HepG2 (cell line): Measurements from ENCODE around the gene MYORG. TPM values are rescaled to one million over a fixed set of nuclear protein-coding genes. Genes with fewer than 3 reads are reported as not detected.

Experiments used
- BORCS8-MEF2B ChIP-seq: sonication (generic); formaldehyde crosslinking; IDR thresholded peaks from 2 replicates; pipeline ENCODE4 v1.8.0; 2022; ENCODE audit warnings: mild to moderate bottlenecking, missing genetic modification reagents
- ERF ChIP-seq: IDR thresholded peaks from 2 replicates; pipeline ENCODE4 v1.6.1; 2018; ENCODE audit warnings: missing biosample characterization, missing genetic modification reagents
- ETV5 ChIP-seq: IDR thresholded peaks from 2 replicates; pipeline ENCODE4 v1.6.1; 2018; ENCODE audit warnings: missing biosample characterization, missing genetic modification reagents, inconsistent platforms, borderline replicate concordance
- KAT7 ChIP-seq: IDR thresholded peaks from 2 replicates; pipeline ENCODE4 v1.6.1; 2018; ENCODE audit warnings: borderline replicate concordance, missing compliant biosample characterization
- KMT2B ChIP-seq: IDR thresholded peaks from 2 replicates; pipeline ENCODE4 v1.6.1; 2016; ENCODE audit warnings: missing genetic modification reagents, missing compliant biosample characterization
- NR2C2 ChIP-seq: sonication (generic); formaldehyde crosslinking; IDR thresholded peaks from 2 replicates; pipeline ENCODE4 v1.4.0; 2020; ENCODE audit warnings: missing genetic modification reagents, mild to moderate bottlenecking, moderate library complexity, borderline replicate concordance
- PHF8 ChIP-seq: sonication (generic); formaldehyde crosslinking; IDR thresholded peaks from 2 replicates; pipeline ENCODE4 v1.5.0; 2020; ENCODE audit warnings: missing genetic modification reagents
- PRMT3 ChIP-seq: sonication (generic); formaldehyde crosslinking; IDR thresholded peaks from 2 replicates; pipeline ENCODE4 v1.8.1; 2022; ENCODE audit warnings: low read depth, mild to moderate bottlenecking, moderate library complexity, missing genetic modification reagents, borderline replicate concordance
- RAD21 ChIP-seq: fragments of 450-650 bp; formaldehyde crosslinking; IDR thresholded peaks from 2 replicates; pipeline ENCODE4 v1.5.0; 2020; ENCODE audit warnings: mild to moderate bottlenecking
- SMAD3 ChIP-seq: sonication (generic); formaldehyde crosslinking; IDR thresholded peaks from 2 replicates; pipeline ENCODE4 v1.4.0; 2020; ENCODE audit warnings: missing genetic modification reagents
- TEAD3 ChIP-seq: optimal IDR thresholded peaks from 2 replicates; pipeline ENCODE3; 2016; ENCODE audit warnings: borderline replicate concordance
- XRCC5 ChIP-seq: fragments of 200-400 bp; formaldehyde crosslinking; optimal IDR thresholded peaks from 2 replicates; pipeline ENCODE3; 2017; ENCODE audit warnings: mild to moderate bottlenecking, low read length
- ZMYM4 ChIP-seq: sonication (generic); formaldehyde crosslinking; IDR thresholded peaks from 2 replicates; pipeline ENCODE4 v1.8.1; 2023; ENCODE audit warnings: mild to moderate bottlenecking, missing genetic modification reagents
- ZNF318 ChIP-seq: sonication (generic); formaldehyde crosslinking; IDR thresholded peaks from 2 replicates; pipeline ENCODE4 v1.4.0; 2020; ENCODE audit warnings: mild to moderate bottlenecking, missing genetic modification reagents
- ZNF34 ChIP-seq: sonication (generic); formaldehyde crosslinking; IDR thresholded peaks from 2 replicates; pipeline ENCODE4 v1.4.0; 2020; ENCODE audit warnings: mild to moderate bottlenecking, missing genetic modification reagents, borderline replicate concordance
- ZNF761 ChIP-seq: sonication (generic); formaldehyde crosslinking; conservative IDR thresholded peaks from 2 replicates; pipeline ENCODE4 v1.4.0; 2020; ENCODE audit warnings: mild to moderate bottlenecking, missing genetic modification reagents
- polyA plus RNA-seq, 8 experiments: library from polyadenylated mRNA; depleted of rRNA in 3 of 8; stranded (reverse) in 7 of 8; unstranded in 1 of 8; fragments of >200 nt; fragmentation: Illumina TruSeq in 4 of 8; extraction: Trizol in 4 of 8; gene quantifications; 2 replicates each; pipeline versions ENCODE4 v1.2.1 to v1.2.3, GENCODE V29; 2011 to 2016; ENCODE audit warnings: low read depth in 4 of 8, missing spikeins in 1 of 8, mixed read lengths in 1 of 8; ENCODE audit not compliant: insufficient read depth in 1 of 8
- total RNA-seq, 5 experiments: library from RNA; depleted of rRNA; stranded (reverse); fragments of >200 nt; fragmentation: Illumina TruSeq; extraction: Trizol; gene quantifications; 2 replicates each; pipeline ENCODE4 v1.2.3, GENCODE V29; 2016; ENCODE audit warnings: low read depth in 1 of 5
- TF ChIP-seq, protein P1 (sequence below): sonication (generic); formaldehyde crosslinking; conservative IDR thresholded peaks from 2 replicates; pipeline ENCODE4 v1.8.0; 2022; ENCODE audit warnings: mild to moderate bottlenecking, moderate library complexity, missing genetic modification reagents

MYORG gene
- total and polyA plus RNA-seq, 2 of the 13 experiments (the other 11 are each of a cell fraction or from before 2014, with no cell fraction given), result 11.1 to 22.4 TPM

- TF ChIP-seq ZNF318 (CRISPR knock-in tag) (0 out of 2 replicates have a peak, but pooled peaks have one; percentile 14), ZNF34 (CRISPR knock-in tag) (0 out of 2 replicates have a peak, but pooled peaks have one; percentile 38), ZNF761 (CRISPR knock-in tag) (0 out of 2 replicates have a peak, but pooled peaks have one; percentile 24), BORCS8-MEF2B (CRISPR knock-in tag) (peak; percentile 62; the same call in 1 of the 2 replicates), KMT2B (CRISPR knock-in tag) (peak; percentile 67), RAD21 (CRISPR knock-in tag) (peak; percentile 97), NR2C2 (peak; percentile 23; the same call in 1 of the 2 replicates), SMAD3 (CRISPR knock-in tag) (peak; percentile 28; the same call in 1 of the 2 replicates), ZMYM4 (CRISPR knock-in tag) (0 out of 2 replicates have a peak, but pooled peaks have one; percentile 29), KAT7 (CRISPR knock-in tag) (0 out of 2 replicates have a peak, but pooled peaks have one; percentile 21), ETV5 (CRISPR knock-in tag) (peak; percentile 51; the same call in 1 of the 2 replicates), XRCC5 (peak; percentile 92), PHF8 (CRISPR knock-in tag) (peak; percentile 55), PRMT3 (CRISPR knock-in tag) (peak; percentile 30; the same call in 1 of the 2 replicates), ERF (CRISPR knock-in tag) (peak; percentile 49), TEAD3 (peak; percentile 97)
- TF ChIP-seq, protein P1, sequence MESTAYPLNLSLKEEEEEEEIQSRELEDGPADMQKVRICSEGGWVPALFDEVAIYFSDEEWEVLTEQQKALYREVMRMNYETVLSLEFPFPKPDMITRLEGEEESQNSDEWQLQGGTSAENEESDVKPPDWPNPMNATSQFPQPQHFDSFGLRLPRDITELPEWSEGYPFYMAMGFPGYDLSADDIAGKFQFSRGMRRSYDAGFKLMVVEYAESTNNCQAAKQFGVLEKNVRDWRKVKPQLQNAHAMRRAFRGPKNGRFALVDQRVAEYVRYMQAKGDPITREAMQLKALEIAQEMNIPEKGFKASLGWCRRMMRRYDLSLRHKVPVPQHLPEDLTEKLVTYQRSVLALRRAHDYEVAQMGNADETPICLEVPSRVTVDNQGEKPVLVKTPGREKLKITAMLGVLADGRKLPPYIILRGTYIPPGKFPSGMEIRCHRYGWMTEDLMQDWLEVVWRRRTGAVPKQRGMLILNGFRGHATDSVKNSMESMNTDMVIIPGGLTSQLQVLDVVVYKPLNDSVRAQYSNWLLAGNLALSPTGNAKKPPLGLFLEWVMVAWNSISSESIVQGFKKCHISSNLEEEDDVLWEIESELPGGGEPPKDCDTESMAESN (CRISPR knock-in tag), result peak; percentile 70; the same call in 1 of the 2 replicates
These were observed 2.8 kb upstream of the MYORG start (continued) for GRCh38 chr9:34379334-34380033.
